ES-I3 (cell line): ENCODE results near the gene PIK3IP1.
A peak's percentile ranks its signal among the peaks of the same experiment; 100 is the strongest.
"Not testable (repeated sequence)": the region's sequence is repeated elsewhere in the genome, so short reads cannot be mapped to it uniquely, and the experiment has no call there.

Experiments
- H3K36me3 ChIP-seq: 2 replicates; pipeline ENCODE4 v1.6.1; 2013; ENCODE audit warnings: mild to moderate bottlenecking, low read length, control low read depth, moderate library complexity; ENCODE audit not compliant: insufficient read depth
- H3K4me1 ChIP-seq: 2 replicates; pipeline ENCODE4 v1.6.1; 2013; ENCODE audit warnings: mild to moderate bottlenecking, control low read depth, low read length; ENCODE audit not compliant: insufficient read depth
- H3K9ac ChIP-seq: 2 replicates; pipeline ENCODE4 v1.6.1; 2013; ENCODE audit warnings: low read depth, mild to moderate bottlenecking, low read length, moderate library complexity
- H3K9me3 ChIP-seq: 2 replicates; pipeline ENCODE4 v1.6.1; 2013; ENCODE audit warnings: mild to moderate bottlenecking, low read length, moderate library complexity; ENCODE audit not compliant: control insufficient read depth, insufficient read depth

The PIK3IP1 gene

GRCh38 chr22:31243339-31244045 is 48.8 kb downstream of the PIK3IP1 start:
- peak overlapping the region; percentile 15; the same call in 1 of the 2 replicates for H3K9ac ChIP-seq
- H3K4me1 ChIP-seq = peaks cover 30% of the 10 kb centered on the region
- no peaks in the 10 kb centered on the region for H3K9me3 ChIP-seq
- no peaks in the 10 kb centered on the region for H3K36me3 ChIP-seq

- H3K9me3 ChIP-seq = no peaks in the 10 kb centered on the region
- no peaks in the 10 kb centered on the region for H3K36me3 ChIP-seq
- H3K9ac ChIP-seq = no peak overlapping the region
- H3K4me1 ChIP-seq = peaks cover 30% of the 10 kb centered on the region
These were observed 50.4 kb downstream of the PIK3IP1 start for GRCh38 chr22:31241936-31242335.

GRCh38 chr22:31241200-31241599 is 51.1 kb downstream of the PIK3IP1 start:
- peaks cover 30% of the 10 kb centered on the region for H3K4me1 ChIP-seq
- H3K9me3 ChIP-seq = no peaks in the 10 kb centered on the region
- H3K36me3 ChIP-seq = no peaks in the 10 kb centered on the region
- no peak overlapping the region for H3K9ac ChIP-seq

- peaks cover 28% of the 10 kb centered on the region for H3K4me1 ChIP-seq
- no peak overlapping the region for H3K9ac ChIP-seq
- H3K9me3 ChIP-seq = no peaks in the 10 kb centered on the region
- H3K36me3 ChIP-seq = no peaks in the 10 kb centered on the region
These were observed 52.4 kb downstream of the PIK3IP1 start for GRCh38 chr22:31239771-31240370.

GRCh38 chr22:31238057-31238456 is 54.2 kb downstream of the PIK3IP1 start:
- no peaks in the 10 kb centered on the region for H3K36me3 ChIP-seq
- H3K9ac ChIP-seq = no peak overlapping the region
- H3K4me1 ChIP-seq = peaks cover 10% of the 10 kb centered on the region
- H3K9me3 ChIP-seq = no peaks in the 10 kb centered on the region

GRCh38 chr22:31236044-31236443 is 56.2 kb downstream of the PIK3IP1 start:
- H3K4me1 ChIP-seq, H3K36me3 ChIP-seq, H3K9ac ChIP-seq, H3K9me3 ChIP-seq: not testable (repeated sequence)

GRCh38 chr22:31235081-31235480 is 57.2 kb downstream of the PIK3IP1 start:
- H3K4me1 ChIP-seq = no peaks in the 10 kb centered on the region
- H3K36me3 ChIP-seq = no peaks in the 10 kb centered on the region
- no peak overlapping the region for H3K9ac ChIP-seq

GRCh38 chr22:31233001-31233400 is 59.3 kb downstream of the PIK3IP1 start:
- H3K9ac ChIP-seq = no peak overlapping the region
- H3K9me3 ChIP-seq = no peaks in the 10 kb centered on the region
- no peaks in the 10 kb centered on the region for H3K36me3 ChIP-seq
- H3K4me1 ChIP-seq = peaks cover 8% of the 10 kb centered on the region

More at GRCh38 chr22:31235081-31235480, 57.2 kb downstream of the PIK3IP1 start:
- no peaks in the 10 kb centered on the region for H3K9me3 ChIP-seq
